Measurements from ENCODE around the gene ZNF326. TPM values are rescaled to one million over a fixed set of nuclear protein-coding genes. Genes with fewer than 3 reads are reported as not detected.

ZNF326 gene
- total RNA-seq, 1 experiment from 2014 or later = 26.2 TPM

- Histone ChIP-seq H2AFZ (no peak overlapping the region), H3K27me3 (ENCODE audit: insufficient read depth, low read depth) (no peaks in the 10 kb centered on the region), H3K4me1 (replicated peaks; ENCODE audit: insufficient read depth) (peaks cover 75% of the 10 kb centered on the region), H3K9me2 (ENCODE audit: insufficient read depth) (no peaks in the 10 kb centered on the region), H3K79me2 (ENCODE audit: low read depth) (no peaks in the 10 kb centered on the region), H3K4me2 (peak overlapping the region; percentile 1; the same call in 1 of the 2 replicates), H3K36me3 (ENCODE audit: low read depth) (no peaks in the 10 kb centered on the region), H4K20me1 (ENCODE audit: insufficient read depth) (no peaks in the 10 kb centered on the region), H3K9me3 (ENCODE audit: insufficient read depth, low read depth) (no peaks in the 10 kb centered on the region), H3F3A (ENCODE audit: insufficient read depth, low read depth) (peaks cover 39% of the 10 kb centered on the region), H3K27ac (peak overlapping the region; percentile 8), H3K4me3 (no peak overlapping the region)
- peak; percentile 45 to 76 for DNase-seq
- TF ChIP-seq, protein P1, sequence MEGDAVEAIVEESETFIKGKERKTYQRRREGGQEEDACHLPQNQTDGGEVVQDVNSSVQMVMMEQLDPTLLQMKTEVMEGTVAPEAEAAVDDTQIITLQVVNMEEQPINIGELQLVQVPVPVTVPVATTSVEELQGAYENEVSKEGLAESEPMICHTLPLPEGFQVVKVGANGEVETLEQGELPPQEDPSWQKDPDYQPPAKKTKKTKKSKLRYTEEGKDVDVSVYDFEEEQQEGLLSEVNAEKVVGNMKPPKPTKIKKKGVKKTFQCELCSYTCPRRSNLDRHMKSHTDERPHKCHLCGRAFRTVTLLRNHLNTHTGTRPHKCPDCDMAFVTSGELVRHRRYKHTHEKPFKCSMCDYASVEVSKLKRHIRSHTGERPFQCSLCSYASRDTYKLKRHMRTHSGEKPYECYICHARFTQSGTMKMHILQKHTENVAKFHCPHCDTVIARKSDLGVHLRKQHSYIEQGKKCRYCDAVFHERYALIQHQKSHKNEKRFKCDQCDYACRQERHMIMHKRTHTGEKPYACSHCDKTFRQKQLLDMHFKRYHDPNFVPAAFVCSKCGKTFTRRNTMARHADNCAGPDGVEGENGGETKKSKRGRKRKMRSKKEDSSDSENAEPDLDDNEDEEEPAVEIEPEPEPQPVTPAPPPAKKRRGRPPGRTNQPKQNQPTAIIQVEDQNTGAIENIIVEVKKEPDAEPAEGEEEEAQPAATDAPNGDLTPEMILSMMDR (conservative IDR thresholded peaks at IDR 0.05) = peak; percentile 99
- no peak for TF ChIP-seq EZH2 (IDR thresholded peaks at IDR 0.05; ENCODE audit: low read depth)
- CTCF ChIA-PET = interaction anchor here (0.7 to 1.4 kb wide), 5 partner anchors 76 to 996 kb away, joined by 3 to 4 read pairs (median 3); partner anchors contain the start of gene GBP6
- POLR2A ChIA-PET (ENCODE audit: unreplicated experiment) = interaction anchor here (0.6 kb wide), 1 partner anchor 177 kb away, joined by 4 read pairs; no protein-coding TSS in a partner anchor
- intact Hi-C loops (cut with micrococcal nuclease; ENCODE audit: unreplicated experiment) = loop anchor here (1.0 to 5.0 kb wide), 7 partner anchors 12 to 207 kb away; no protein-coding TSS in a partner anchor
- no TSS peak for BruUV-seq (replicated peaks)
Measured at GRCh38 chr1:89987159-89987819, 7.6 kb upstream of the ZNF326 start.

- ChIA-PET POLR2A (ENCODE audit: unreplicated experiment) (interaction anchor here (0.6 to 0.9 kb wide), 3 partner anchors 14 to 54 kb away, joined by 3 to 4 read pairs (median 4); no protein-coding TSS in a partner anchor), CTCF (interaction anchor here (1.0 kb wide), 1 partner anchor 146 kb away, joined by 3 read pairs; no protein-coding TSS in a partner anchor)
- Histone ChIP-seq H3K4me3 (no peak overlapping the region), H3K36me3 (ENCODE audit: low read depth) (0 out of 2 replicates have a peak, but pooled peaks cover 4% of the 10 kb centered on the region), H3K9me3 (ENCODE audit: insufficient read depth, low read depth) (no peaks in the 10 kb centered on the region), H3K27ac (peak overlapping the region; percentile 75), H4K20me1 (ENCODE audit: insufficient read depth) (no peaks in the 10 kb centered on the region), H3K4me1 (replicated peaks; ENCODE audit: insufficient read depth) (peaks cover 82% of the 10 kb centered on the region), H3K9me2 (ENCODE audit: insufficient read depth) (no peaks in the 10 kb centered on the region), H3K4me2 (peak overlapping the region; percentile 73), H3K27me3 (ENCODE audit: insufficient read depth, low read depth) (no peaks in the 10 kb centered on the region), H3K79me2 (ENCODE audit: low read depth) (0 out of 2 replicates have a peak, but pooled peaks cover 9% of the 10 kb centered on the region), H3F3A (ENCODE audit: insufficient read depth, low read depth) (peaks cover 44% of the 10 kb centered on the region), H2AFZ (no peak overlapping the region)
- DNase-seq = no peak
- no peak for TF ChIP-seq EZH2 (IDR thresholded peaks at IDR 0.05; ENCODE audit: low read depth)
- no TSS peak for BruUV-seq (replicated peaks)
- intact Hi-C loops (cut with micrococcal nuclease; ENCODE audit: unreplicated experiment) = loop anchor here (5.0 kb wide), 1 partner anchor 37 kb away; no protein-coding TSS in a partner anchor
Measured at GRCh38 chr1:89989099-89989498, 5.8 kb upstream of the ZNF326 start.

DNA sequence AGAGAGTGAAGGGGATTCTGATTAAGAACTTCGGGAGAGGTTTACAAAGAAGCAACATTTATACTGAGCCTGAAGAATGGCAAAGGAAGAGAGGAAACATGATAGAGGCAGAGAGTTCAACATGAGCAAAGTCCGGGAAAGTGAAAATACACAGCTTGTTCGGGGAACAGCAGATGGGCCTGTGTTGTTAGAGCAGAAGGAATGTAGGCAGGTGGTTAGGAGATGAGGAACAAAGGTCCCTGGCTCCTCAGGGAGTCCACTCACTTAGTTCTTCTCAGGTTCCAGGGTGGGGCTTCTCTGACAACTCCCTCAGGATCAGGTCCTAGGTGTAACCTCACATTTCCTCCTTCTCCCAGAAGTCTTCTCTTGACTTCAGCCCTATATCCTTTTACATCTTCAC is 5.1 kb upstream of the ZNF326 start:
- no peaks in the 10 kb centered on the region for H3K9me3 ChIP-seq (ENCODE audit: insufficient read depth, low read depth)
- CTCF ChIA-PET = no interaction called here
- no peak for TF ChIP-seq EZH2 (IDR thresholded peaks at IDR 0.05; ENCODE audit: low read depth)
- TF ChIP-seq, protein P1 (conservative IDR thresholded peaks at IDR 0.05) = no peak
- no peaks in the 10 kb centered on the region for H3K9me2 ChIP-seq (ENCODE audit: insufficient read depth)
- DNase-seq = peak; percentile 52 to 94
- POLR2A ChIA-PET (ENCODE audit: unreplicated experiment) = interaction anchor here (0.6 to 0.9 kb wide), 5 partner anchors 11 to 150 kb away, joined by 3 to 5 read pairs (median 4); no protein-coding TSS in a partner anchor
- peaks cover 47% of the 10 kb centered on the region for H3F3A ChIP-seq (ENCODE audit: insufficient read depth, low read depth)
- peak overlapping the region; percentile 30; the same call in 1 of the 2 replicates for H3K4me3 ChIP-seq
- BruUV-seq (replicated peaks) = no TSS peak
- H3K4me1 ChIP-seq (replicated peaks; ENCODE audit: insufficient read depth) = peaks cover 87% of the 10 kb centered on the region
- peak overlapping the region; percentile 59 for H2AFZ ChIP-seq
- intact Hi-C loops (cut with micrococcal nuclease; ENCODE audit: unreplicated experiment) = loop anchor here (5.0 to 10.0 kb wide), 3 partner anchors 37 to 385 kb away; partner anchors contain the start of gene LRRC8C
- H3K36me3 ChIP-seq (ENCODE audit: low read depth) = 0 out of 2 replicates have a peak, but pooled peaks cover 4% of the 10 kb centered on the region
- peak overlapping the region; percentile 73 for H3K4me2 ChIP-seq
- H3K79me2 ChIP-seq (ENCODE audit: low read depth) = 0 out of 2 replicates have a peak, but pooled peaks cover 10% of the 10 kb centered on the region
- no peaks in the 10 kb centered on the region for H4K20me1 ChIP-seq (ENCODE audit: insufficient read depth)
- H3K27me3 ChIP-seq (ENCODE audit: insufficient read depth, low read depth) = no peaks in the 10 kb centered on the region
- H3K27ac ChIP-seq = peak overlapping the region; percentile 75

Measured in PC-9 (cell line).